HepG2 (cell line): ENCODE results near the gene SF1. TPM values are rescaled to one million over a fixed set of nuclear protein-coding genes. Genes with fewer than 3 reads are reported as not detected.

Source experiments
- CTCF ChIP-seq: sonication (generic); formaldehyde crosslinking; IDR thresholded peaks from 2 replicates; pipeline ENCODE4 v1.5.0; 2020; ENCODE audit warnings: mild to moderate bottlenecking, missing genetic modification reagents, moderate library complexity
- KDM2A ChIP-seq: sonication (generic); formaldehyde crosslinking; IDR thresholded peaks from 2 replicates; pipeline ENCODE4 v1.4.0; 2020; ENCODE audit warnings: low read depth, missing genetic modification reagents, borderline replicate concordance
- LBX2 ChIP-seq: sonication (generic); formaldehyde crosslinking; IDR thresholded peaks from 2 replicates; pipeline ENCODE4 v1.5.0; 2020; ENCODE audit warnings: missing genetic modification reagents, mild to moderate bottlenecking, borderline replicate concordance
- NBN ChIP-seq: fragments of 450-650 bp; conservative IDR thresholded peaks from 2 replicates; pipeline ENCODE4 v1.6.1; 2017
- ZNF263 ChIP-seq: sonication (generic); formaldehyde crosslinking; IDR thresholded peaks from 2 replicates; pipeline ENCODE4 v1.4.0; 2020; ENCODE audit warnings: missing genetic modification reagents
- ZNF407 ChIP-seq: sonication (generic); formaldehyde crosslinking; IDR thresholded peaks from one replicate; pipeline ENCODE4 v1.5.1; 2020; ENCODE audit warnings: mild to moderate bottlenecking, missing genetic modification reagents; ENCODE audit errors: not compliant biosample characterization
- polyA plus RNA-seq, 8 experiments: library from polyadenylated mRNA; depleted of rRNA in 3 of 8; stranded (reverse) in 7 of 8; unstranded in 1 of 8; fragments of >200 nt; fragmentation: Illumina TruSeq in 4 of 8; extraction: Trizol in 4 of 8; gene quantifications; 2 replicates each; pipeline versions ENCODE4 v1.2.1 to v1.2.3, GENCODE V29; 2011 to 2016; ENCODE audit warnings: low read depth in 4 of 8, missing spikeins in 1 of 8, mixed read lengths in 1 of 8; ENCODE audit not compliant: insufficient read depth in 1 of 8
- total RNA-seq, 5 experiments: library from RNA; depleted of rRNA; stranded (reverse); fragments of >200 nt; fragmentation: Illumina TruSeq; extraction: Trizol; gene quantifications; 2 replicates each; pipeline ENCODE4 v1.2.3, GENCODE V29; 2016; ENCODE audit warnings: low read depth in 1 of 5
- TF ChIP-seq, protein P1 (sequence below): IDR thresholded peaks from 2 replicates; pipeline ENCODE4 v1.6.1; 2016; ENCODE audit warnings: missing genetic modification reagents, missing compliant biosample characterization
- TF ChIP-seq, protein P2 (sequence below): sonication (generic); formaldehyde crosslinking; IDR thresholded peaks from 2 replicates; pipeline ENCODE4 v1.4.0; 2020; ENCODE audit warnings: missing genetic modification reagents, borderline replicate concordance
- TF ChIP-seq, protein P3 (sequence below): sonication (generic); formaldehyde crosslinking; IDR thresholded peaks from 2 replicates; pipeline ENCODE4 v1.5.0; 2020; ENCODE audit warnings: mild to moderate bottlenecking, missing genetic modification reagents

Gene SF1
- total and polyA plus RNA-seq, 2 of the 13 experiments (the other 11 are each of a cell fraction or from before 2014, with no cell fraction given), result 55.5 to 70.4 TPM

- TF ChIP-seq, protein P1, sequence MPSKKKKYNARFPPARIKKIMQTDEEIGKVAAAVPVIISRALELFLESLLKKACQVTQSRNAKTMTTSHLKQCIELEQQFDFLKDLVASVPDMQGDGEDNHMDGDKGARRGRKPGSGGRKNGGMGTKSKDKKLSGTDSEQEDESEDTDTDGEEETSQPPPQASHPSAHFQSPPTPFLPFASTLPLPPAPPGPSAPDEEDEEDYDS, result no peak
- peak; percentile 92 for TF ChIP-seq CTCF (CRISPR knock-in tag)
- peak; percentile 42; the same call in 1 of the 2 replicates for TF ChIP-seq KDM2A (CRISPR knock-in tag)
- TF ChIP-seq ZNF407 (CRISPR knock-in tag), result no peak
- no peak for TF ChIP-seq LBX2 (CRISPR knock-in tag)
- TF ChIP-seq ZNF263 (CRISPR knock-in tag), result peak; percentile 86
- TF ChIP-seq, protein P2, sequence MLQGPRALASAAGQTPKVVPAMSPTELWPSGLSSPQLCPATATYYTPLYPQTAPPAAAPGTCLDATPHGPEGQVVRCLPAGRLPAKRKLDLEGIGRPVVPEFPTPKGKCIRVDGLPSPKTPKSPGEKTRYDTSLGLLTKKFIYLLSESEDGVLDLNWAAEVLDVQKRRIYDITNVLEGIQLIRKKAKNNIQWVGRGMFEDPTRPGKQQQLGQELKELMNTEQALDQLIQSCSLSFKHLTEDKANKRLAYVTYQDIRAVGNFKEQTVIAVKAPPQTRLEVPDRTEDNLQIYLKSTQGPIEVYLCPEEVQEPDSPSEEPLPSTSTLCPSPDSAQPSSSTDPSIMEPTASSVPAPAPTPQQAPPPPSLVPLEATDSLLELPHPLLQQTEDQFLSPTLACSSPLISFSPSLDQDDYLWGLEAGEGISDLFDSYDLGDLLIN (CRISPR knock-in tag), result no peak
- no peak for TF ChIP-seq NBN
- TF ChIP-seq, protein P3, sequence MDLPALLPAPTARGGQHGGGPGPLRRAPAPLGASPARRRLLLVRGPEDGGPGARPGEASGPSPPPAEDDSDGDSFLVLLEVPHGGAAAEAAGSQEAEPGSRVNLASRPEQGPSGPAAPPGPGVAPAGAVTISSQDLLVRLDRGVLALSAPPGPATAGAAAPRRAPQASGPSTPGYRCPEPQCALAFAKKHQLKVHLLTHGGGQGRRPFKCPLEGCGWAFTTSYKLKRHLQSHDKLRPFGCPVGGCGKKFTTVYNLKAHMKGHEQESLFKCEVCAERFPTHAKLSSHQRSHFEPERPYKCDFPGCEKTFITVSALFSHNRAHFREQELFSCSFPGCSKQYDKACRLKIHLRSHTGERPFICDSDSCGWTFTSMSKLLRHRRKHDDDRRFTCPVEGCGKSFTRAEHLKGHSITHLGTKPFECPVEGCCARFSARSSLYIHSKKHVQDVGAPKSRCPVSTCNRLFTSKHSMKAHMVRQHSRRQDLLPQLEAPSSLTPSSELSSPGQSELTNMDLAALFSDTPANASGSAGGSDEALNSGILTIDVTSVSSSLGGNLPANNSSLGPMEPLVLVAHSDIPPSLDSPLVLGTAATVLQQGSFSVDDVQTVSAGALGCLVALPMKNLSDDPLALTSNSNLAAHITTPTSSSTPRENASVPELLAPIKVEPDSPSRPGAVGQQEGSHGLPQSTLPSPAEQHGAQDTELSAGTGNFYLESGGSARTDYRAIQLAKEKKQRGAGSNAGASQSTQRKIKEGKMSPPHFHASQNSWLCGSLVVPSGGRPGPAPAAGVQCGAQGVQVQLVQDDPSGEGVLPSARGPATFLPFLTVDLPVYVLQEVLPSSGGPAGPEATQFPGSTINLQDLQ, result no peak
These were observed 9.4 kb upstream of the SF1 start (continued) for GRCh38 chr11:64787526-64788320.
